Testis (tissue), 3 donors: ENCODE results near the gene KLHL29. TPM values are rescaled to one million over a fixed set of nuclear protein-coding genes. Genes with fewer than 3 reads are reported as not detected.

Experiments
- DNase-seq: peaks from one replicate; pipeline ENCODE4 v3.0.0-alpha.2; 2019
- H3K27ac ChIP-seq, 2 donors: fragments of 200-600 bp; sonication (generic); one replicate each; pipeline ENCODE4 v1.5.1; 2019
- H3K27me3 ChIP-seq: fragments of 200-600 bp; sonication (generic); one replicate; pipeline ENCODE4 v1.5.1; 2019
- H3K36me3 ChIP-seq: fragments of 200-600 bp; sonication (generic); one replicate; pipeline ENCODE4 v1.5.1; 2017; ENCODE audit warnings: low read depth; ENCODE audit errors: missing control alignments
- H3K4me1 ChIP-seq: fragments of 200-600 bp; sonication (generic); one replicate; pipeline ENCODE4 v1.5.1; 2019
- H3K4me3 ChIP-seq, 2 donors: fragments of 200-600 bp; sonication (generic); one replicate each; pipeline ENCODE4 v1.5.1; 2017 to 2019
- H3K9me3 ChIP-seq: fragments of 200-600 bp; sonication (generic); one replicate; pipeline ENCODE4 v1.5.1; 2017
- CTCF ChIP-seq, 3 experiments: fragments of 450-650 bp in 2 of 3; fragments of 200-600 bp in 1 of 3; sonication (generic) in 1 of 3; IDR thresholded peaks; one replicate each; pipeline ENCODE4 v1.5.1; 2016 to 2019; ENCODE audit warnings: antibody characterized with exemption in 3 of 3, mild to moderate bottlenecking in 2 of 3, moderate library complexity in 1 of 3
- POLR2A ChIP-seq: fragments of 450-650 bp; IDR thresholded peaks from one replicate; pipeline ENCODE4 v1.6.1; 2017; ENCODE audit warnings: antibody characterized with exemption, mild to moderate bottlenecking, moderate library complexity
- WGBS, 2 donors: methylation state at CpG; one replicate each; pipeline ENCODE4 v1.1.5; 2018; 5-methylcytosine and 5-hydroxymethylcytosine counted together
- intact Hi-C: fragments of 100-400 bp; cut with DNase I; formaldehyde crosslinking; loops from one replicate; pipeline ENCODE4 v1.15.1; 2023; ENCODE audit warnings: low total_unique reads
- polyA plus RNA-seq: library from polyadenylated mRNA; stranded (reverse); fragments of 350-450 nt; fragmentation: Illumina TruSeq; extraction: RNeasy Lipid Tissue Mini Kit (QIAGEN cat#74804); gene quantifications from one replicate; pipeline ENCODE4 v1.2.3, GENCODE V29; 2014; ENCODE audit warnings: low read depth, low replicate concordance; ENCODE audit not compliant: insufficient read depth
- total RNA-seq, 2 donors: library from RNA; depleted of rRNA; stranded (reverse); fragments of >200 nt; gene quantifications; one replicate each; pipeline ENCODE4 v1.2.3, GENCODE V29; 2016

The KLHL29 gene
- total and polyA plus RNA-seq, 3 donors from 2014 or later = 3.3 to 10.9 (median 7.9) TPM

- TF ChIP-seq POLR2A = no peak
- no peak for TF ChIP-seq CTCF (IDR thresholded peaks at IDR 0.05)
- 85 to 91% methylated on average over 14 of the region's 14 CpGs for WGBS, 2 donors
- no peaks in the 10 kb centered on the region for H3K9me3 ChIP-seq
- H3K36me3 ChIP-seq = no peaks in the 10 kb centered on the region
- no peaks in the 10 kb centered on the region for H3K4me1 ChIP-seq
- H3K27me3 ChIP-seq = no peaks in the 10 kb centered on the region
- H3K27ac ChIP-seq = no peak overlapping the region
- H3K4me3 ChIP-seq = no peak overlapping the region
- no peak for DNase-seq
- intact Hi-C loops = no loop called here
Observed at GRCh38 chr2:23464905-23465537, 80.0 kb downstream of the KLHL29 start.

- 88 to 89% methylated on average over 9 of the region's 9 CpGs for WGBS, 2 donors
- H3K27me3 ChIP-seq = no peaks in the 10 kb centered on the region
- H3K9me3 ChIP-seq = no peaks in the 10 kb centered on the region
- TF ChIP-seq CTCF (IDR thresholded peaks at IDR 0.05) (no peak), POLR2A (no peak)
- no peaks in the 10 kb centered on the region for H3K4me1 ChIP-seq
- intact Hi-C loops = no loop called here
- no peaks in the 10 kb centered on the region for H3K36me3 ChIP-seq
- H3K27ac ChIP-seq = no peak overlapping the region
- no peak for DNase-seq
- H3K4me3 ChIP-seq = no peak overlapping the region
Observed at GRCh38 chr2:23465936-23466335, 81.0 kb downstream of the KLHL29 start.

GRCh38 chr2:23467618-23468017, 82.6 kb downstream of the KLHL29 start:
- intact Hi-C loops = no loop called here
- Histone ChIP-seq H3K4me3 (no peak overlapping the region), H3K27me3 (no peaks in the 10 kb centered on the region), H3K4me1 (no peaks in the 10 kb centered on the region), H3K27ac (no peak overlapping the region), H3K9me3 (no peaks in the 10 kb centered on the region), H3K36me3 (no peaks in the 10 kb centered on the region)
- WGBS, 2 donors = 90 to 97% methylated on average over 10 of the region's 10 CpGs
- no peak for TF ChIP-seq CTCF (IDR thresholded peaks at IDR 0.05)
- no peak for TF ChIP-seq POLR2A
- no peak for DNase-seq

- no peak for TF ChIP-seq POLR2A
- TF ChIP-seq CTCF (IDR thresholded peaks at IDR 0.05) = no peak
- H3K4me1 ChIP-seq = no peaks in the 10 kb centered on the region
- intact Hi-C loops = no loop called here
- no peak for DNase-seq
- H3K4me3 ChIP-seq = no peak overlapping the region
- H3K27me3 ChIP-seq = no peaks in the 10 kb centered on the region
- no peak overlapping the region for H3K27ac ChIP-seq
- WGBS, 2 donors = 84 to 86% methylated on average over 15 of the region's 15 CpGs
- H3K9me3 ChIP-seq = no peaks in the 10 kb centered on the region
- H3K36me3 ChIP-seq = no peaks in the 10 kb centered on the region
Observed at GRCh38 chr2:23468474-23469141, 83.6 kb downstream of the KLHL29 start.

GRCh38 chr2:23469142-23469540, 84.2 kb downstream of the KLHL29 start:
- 90 to 94% methylated on average over 10 of the region's 10 CpGs for WGBS, 2 donors

More at GRCh38 chr2:23469142-23469540, 84.2 kb downstream of the KLHL29 start:
- no peaks in the 10 kb centered on the region for H3K36me3 ChIP-seq
- H3K27me3 ChIP-seq = no peaks in the 10 kb centered on the region
- no peak overlapping the region for H3K27ac ChIP-seq
- no peaks in the 10 kb centered on the region for H3K4me1 ChIP-seq
- TF ChIP-seq CTCF (IDR thresholded peaks at IDR 0.05) (no peak), POLR2A (no peak)
- no peak overlapping the region for H3K4me3 ChIP-seq
- intact Hi-C loops = no loop called here
- H3K9me3 ChIP-seq = no peaks in the 10 kb centered on the region
- no peak for DNase-seq
